NCI-H1048 (cell line): ENCODE measurements around the gene MTHFD1L.
"Not testable (repeated sequence)": the region's sequence is repeated elsewhere in the genome, so short reads cannot be mapped to it uniquely, and the experiment has no call there.

Experiments
- DNase-seq: peaks from one replicate; lab custom pipeline; 2025; lab: John Stamatoyannopoulos, UW

Gene MTHFD1L

DNA sequence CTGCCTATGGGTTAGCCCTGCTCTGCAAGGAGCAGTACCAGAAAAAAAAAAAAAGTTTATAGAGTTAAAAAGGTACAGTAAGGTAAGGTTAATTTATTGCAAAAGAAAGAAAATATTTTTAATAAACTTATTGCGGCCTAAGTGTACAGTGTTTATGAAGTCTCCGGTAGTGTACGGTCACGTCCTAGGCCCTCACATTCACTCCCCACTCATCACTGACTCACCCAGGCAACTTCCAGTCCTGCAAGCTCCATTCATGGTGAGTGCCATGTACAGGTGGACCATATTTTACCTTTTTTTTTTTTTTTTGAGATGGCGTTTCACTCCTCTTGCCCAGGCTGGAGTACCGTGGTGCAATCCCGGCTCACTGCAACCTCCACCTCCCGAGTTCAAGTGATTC lies 258.1 kb downstream of the MTHFD1L start:
- DNase-seq: not testable (repeated sequence)

DNA sequence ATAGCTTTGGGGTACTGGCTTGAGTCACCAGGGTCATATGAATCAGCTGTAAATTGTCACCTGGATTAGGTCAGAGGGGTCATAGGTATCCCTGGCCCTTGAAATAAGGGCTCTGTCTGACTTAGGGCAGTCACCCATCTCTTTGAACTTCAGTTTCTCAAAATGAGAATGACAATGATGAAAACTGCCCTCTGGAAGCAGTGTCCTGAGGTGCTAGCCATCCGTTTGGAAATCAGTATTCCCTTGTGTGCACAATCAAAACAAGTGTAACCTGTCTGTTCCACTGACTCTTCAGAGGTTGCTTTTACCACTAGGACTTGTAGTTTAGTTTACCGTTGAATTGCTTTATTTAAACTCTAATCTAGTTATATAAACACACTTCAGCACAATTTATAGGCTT lies 259.7 kb downstream of the MTHFD1L start:
- not testable (repeated sequence) for DNase-seq

DNA sequence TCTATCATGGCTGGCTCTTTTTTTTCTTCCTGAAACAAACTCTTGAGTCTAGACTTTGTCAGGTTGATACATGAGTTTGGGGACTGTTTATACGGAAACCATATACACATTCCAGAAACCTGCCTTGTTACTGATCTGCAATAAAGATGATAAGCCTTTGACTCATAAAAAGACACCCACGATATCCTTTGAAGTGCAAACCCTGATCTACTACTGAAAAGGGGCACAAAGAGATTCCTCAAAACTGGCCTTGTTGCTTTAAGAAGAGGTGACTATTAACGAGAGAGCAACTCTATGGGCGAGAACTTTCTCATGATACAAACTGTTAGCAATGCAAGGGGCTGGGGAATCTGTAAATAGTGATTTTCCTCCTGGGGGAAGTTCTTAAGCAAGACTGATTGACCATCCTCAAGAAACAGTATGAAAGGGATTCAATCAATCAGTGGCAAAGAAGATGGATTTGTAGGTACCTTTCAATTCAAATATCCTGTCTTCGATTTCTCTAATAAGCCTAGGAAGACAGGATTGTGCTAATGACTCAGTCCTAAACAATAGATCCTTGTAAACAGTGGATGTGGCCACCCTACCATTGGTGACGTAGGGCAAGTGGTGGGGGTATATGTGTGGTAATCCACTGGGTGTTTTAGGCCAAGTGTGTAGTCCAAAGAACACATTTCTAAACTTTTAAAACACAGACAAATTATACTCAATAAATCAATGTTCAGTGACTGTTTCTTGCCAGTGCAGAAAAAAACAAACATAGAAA lies 260.3 kb downstream of the MTHFD1L start:
- not testable (repeated sequence) for DNase-seq

DNA sequence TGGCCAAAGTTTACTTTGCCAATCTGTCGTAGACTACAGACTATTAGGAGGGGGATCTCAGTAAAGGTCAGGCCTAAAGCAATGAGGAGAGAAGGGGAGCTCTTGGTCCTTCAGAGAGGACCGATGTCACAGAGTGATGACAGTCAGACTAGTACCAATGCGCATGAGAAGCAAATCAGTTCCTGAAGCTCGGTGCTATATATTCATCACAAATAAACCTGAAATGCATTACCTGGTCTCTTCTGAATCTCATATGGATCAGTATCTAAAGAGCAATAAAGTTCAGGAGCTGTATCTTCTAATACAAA lies 260.9 kb downstream of the MTHFD1L start:
- not testable (repeated sequence) for DNase-seq

DNA sequence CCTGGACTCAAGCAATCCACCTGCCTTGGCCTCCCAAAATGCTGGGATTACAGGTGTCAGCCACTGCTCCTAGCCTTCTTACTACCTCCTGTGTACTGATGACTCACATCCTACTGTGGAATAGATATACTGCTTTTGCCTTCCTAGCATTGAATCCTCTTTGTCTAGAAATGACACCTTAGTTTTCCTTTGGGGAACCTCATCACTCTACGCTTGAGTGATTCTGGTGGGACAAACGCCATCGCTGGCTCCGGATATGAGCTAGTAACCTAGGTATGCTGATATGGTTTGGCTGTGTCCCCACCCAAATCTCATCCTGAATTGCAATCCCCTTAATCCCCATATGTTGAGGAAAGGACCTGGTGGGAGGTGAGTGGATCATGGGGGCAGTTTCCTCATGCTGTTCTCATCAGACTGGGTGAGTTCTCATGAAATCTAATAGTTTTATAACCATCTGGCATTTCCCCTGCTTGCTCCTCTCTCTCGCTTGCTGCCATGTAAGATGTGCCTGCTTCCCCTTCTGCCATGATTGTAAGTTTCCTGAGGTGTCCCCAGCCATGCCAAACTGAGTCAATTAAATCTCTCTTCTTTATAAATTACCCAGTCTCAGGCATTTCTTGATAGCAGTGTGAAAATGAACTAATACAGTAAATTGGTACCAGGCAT lies 261.8 kb downstream of the MTHFD1L start:
- not testable (repeated sequence) for DNase-seq

DNA sequence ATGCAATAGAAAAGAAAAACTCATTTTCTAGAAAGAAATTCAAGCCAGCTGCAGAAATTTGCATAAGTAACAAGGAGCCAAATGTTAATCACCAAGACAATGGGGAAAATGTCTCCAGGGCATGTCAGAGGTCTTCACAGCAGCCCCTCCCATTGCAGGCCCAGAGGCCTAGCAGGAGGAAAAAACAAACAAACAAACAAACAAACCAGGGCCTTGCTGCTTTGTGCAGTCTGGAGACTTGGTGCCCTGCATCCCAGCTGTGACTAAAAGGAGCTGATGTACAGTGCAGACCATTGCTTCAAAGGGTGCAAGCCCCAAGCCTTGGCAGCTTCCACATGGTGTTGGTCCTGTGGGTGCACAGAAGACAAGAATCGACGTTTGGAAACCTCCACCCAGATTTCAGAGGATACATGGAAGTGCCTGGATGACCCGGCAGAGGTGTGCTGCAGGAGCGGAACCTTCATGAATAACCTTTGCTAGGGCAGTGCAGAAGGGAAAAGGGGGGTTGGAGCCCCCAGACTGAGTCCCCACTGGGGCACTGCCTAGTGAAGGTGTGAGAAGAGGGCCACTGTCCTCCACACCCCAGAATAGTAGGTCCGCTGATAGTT lies 263.4 kb downstream of the MTHFD1L start:
- no peak for DNase-seq

DNA sequence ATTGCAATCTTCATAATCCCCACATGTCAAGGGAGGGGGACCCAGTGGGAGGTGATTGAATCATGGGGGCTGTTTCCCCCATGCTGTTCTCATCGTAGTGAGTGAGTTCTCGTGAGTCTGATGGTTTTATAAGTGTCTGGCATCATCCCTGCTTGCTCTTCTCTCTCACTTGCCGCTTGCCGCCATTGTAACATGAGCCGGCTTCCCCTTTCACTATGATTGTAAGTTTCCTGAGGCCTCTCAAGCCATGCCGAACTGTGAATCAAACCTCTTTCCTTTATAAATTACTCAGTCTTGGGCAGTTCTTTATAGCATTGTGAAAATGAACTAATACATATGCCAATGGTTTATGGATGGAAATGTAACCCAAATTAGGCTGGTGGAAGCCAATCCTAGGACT lies 264.8 kb downstream of the MTHFD1L start:
- no peak for DNase-seq

DNA sequence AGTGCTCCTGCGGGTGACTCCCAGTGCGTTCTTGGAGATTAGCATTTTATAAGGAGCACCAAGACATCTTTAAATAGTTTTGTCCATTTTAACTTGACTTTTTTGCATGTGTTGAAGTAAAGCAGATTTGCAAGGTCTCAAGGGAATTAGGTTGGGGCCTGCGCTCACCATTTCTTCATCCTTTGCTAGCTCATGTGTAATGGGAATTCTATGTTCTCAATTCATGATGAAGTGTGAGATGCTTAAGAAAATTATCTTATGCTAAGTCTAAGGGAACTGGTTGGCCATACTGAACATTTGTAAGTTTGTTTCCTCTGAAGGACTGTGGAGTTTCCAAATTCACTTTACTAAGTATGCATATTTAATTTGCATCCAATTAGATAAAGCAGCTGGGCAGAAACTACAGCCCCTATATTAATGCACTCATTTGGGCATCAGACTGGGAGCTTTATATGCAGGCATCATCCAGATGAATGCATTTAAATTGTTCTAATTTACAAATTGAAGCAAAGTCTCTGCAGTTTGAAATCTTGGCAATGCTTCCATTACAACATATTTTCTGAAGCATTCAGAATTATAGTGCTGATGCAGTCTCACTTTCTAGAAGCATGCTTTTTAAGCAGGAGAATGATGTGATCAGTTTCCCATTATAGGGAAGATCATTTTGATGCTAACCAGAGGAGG lies 266.0 kb downstream of the MTHFD1L start:
- DNase-seq: no peak

DNA sequence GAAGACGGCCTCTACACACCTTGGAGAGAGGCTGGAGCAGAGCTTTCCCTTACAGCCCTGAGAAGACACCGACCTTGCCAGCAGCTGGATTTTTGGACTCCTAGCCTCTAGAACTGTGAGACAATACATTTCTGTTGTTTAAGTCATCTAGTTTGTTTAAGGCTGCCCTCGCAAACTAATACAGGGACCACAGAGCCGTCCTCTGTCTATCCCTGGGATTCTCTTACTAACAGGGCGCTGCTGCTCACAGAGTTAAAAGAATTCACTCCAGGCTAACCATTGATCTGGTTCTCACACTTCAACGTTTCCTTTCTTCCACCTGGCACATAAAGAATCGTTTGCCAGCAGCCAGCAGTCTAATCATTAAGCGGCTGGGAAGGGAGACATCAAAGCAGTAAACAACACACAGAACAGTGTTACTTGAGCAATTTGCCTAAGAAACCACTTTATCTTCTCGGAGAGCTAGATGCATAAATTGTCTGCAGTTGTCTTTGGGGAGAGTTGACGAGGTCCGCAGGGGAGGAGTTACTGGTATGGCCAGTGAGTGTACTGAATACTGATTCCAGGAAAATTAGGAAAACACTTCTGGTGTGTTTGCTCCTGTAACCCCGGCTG lies 270.7 kb downstream of the MTHFD1L start:
- no peak for DNase-seq

DNA sequence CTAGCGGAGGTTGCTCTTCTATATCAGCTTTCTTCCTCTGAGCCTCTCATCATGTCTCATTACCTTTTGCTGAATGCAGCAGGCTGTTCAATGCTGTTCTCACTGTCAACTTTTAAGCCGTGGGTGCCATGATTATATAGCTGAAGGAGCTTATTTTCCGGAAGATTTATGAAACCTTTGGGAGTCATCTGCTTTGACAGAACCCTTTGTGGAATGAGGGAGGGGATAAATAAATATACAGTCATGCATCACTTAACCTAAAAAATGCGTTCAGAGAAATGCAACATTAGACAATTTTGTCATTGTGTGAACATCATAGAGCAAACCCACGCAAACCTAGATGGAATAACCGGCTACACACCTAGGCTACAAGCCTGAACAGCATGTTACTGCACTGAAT lies 272.0 kb downstream of the MTHFD1L start:
- DNase-seq: no peak

DNA sequence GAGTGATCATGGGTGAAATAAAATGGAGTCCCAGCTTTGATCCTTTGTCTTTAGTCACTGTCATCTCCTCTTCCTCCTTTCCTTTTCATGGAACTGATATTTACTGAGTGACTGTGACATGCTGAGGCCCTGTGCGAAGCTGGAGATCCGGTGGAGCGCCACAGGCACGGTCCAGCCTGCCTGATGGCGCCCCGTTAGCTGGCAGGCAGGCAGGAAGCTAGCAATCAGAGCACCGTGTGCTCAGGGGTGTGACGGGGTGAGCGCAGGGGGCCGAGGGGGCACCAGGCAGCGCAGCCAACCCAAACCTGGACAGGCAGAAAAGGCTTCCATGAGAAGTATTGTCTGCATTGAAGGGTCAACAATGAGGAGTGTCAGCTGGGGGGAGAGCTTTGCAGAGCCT lies 274.0 kb downstream of the MTHFD1L start:
- no peak for DNase-seq

DNA sequence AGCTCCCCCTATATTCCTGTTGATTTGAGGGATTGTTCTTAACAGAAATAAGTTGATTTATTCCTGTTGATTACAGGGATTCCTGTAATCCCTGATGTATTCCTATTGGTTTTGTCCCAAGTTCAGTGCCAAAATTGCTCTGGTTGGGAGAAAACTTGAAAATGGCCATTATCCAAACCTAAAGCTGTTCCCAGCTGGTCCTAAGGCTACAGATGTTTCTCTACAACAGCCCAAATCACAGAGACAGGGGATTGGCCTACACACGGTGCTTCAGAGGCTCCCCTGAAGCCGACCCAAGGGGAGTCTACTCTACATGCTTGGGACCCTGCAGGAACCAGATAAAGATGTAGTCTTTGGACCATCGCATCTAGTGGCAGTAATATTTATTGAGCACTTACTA lies 275.3 kb downstream of the MTHFD1L start:
- DNase-seq: no peak

DNA sequence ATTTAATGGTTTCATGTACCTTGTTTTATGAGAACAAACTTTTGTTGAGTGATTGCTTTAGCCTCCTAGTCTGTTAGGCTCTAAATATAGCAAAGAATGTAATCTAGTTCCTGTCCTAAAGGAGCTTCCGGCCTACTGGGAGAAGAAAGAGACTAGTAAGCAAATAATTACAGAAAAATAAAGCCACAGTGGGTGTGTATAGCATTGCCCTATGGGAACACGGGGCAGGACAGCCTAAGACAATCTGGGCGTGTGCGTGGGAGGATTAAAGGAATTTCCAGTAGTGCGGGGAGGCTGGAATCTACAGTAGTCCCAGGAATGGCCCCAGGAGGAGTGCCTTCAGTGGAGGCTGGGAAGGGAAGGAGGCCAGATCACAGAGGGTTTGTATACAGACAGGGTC lies 276.2 kb downstream of the MTHFD1L start:
- DNase-seq: no peak

DNA sequence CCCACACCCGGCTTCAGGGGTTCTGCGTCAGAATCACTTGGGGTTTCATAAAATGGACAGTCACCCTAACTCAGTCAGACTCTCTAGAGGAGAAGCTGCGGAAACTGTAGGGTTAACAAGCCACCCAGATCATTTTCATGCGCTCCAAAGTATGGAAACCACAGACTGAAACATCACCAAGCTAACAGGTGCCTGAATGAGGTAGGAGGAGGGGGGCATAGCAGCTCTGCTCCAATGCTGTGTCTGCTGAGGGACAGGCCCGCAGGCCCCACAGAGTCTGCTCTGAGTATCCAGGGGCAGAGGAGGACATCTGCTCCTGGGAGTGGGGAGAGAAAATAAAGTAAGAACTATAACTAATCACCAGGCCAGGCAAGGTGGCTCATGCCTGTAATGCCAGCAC lies 277.2 kb downstream of the MTHFD1L start:
- DNase-seq: no peak

DNA sequence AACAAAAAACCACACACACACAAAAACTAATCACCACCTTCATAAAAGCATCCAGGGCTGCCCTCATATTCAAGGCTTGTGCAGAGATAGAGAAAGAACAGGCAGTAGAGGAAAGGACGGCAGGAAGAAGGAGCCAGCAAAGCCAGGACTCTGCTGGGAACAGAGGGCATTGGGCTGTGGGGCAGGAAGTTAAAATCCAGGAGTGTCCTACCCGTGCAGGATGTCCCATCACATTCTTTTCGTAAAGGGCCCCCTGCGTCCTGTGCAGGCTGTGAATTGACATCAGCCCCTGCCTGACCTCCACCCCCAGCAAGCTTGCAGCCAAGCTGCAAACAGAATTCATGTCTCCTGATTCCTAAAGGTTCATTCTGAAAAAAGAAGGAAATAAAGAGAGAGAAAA lies 277.8 kb downstream of the MTHFD1L start:
- no peak for DNase-seq

DNA sequence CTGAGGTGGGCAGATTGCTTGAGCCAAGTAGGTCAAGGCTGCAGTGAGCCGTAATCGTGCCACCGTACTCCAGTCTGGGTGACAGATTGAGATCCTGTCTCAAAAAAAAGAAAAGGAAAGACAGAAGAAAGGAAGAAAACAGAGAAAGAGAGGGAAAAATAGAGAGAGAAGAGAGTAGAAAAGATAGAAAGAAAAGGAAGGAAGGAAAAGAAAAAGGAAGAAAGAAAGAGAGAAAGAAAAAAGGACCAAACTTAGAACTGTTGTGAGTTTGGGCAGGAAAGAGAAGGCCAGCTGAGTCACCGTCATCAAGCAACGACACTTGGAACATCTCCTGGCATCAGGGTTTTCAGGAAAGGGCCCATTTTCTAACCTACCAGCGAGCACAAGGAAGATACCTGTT lies 278.3 kb downstream of the MTHFD1L start:
- DNase-seq: no peak

DNA sequence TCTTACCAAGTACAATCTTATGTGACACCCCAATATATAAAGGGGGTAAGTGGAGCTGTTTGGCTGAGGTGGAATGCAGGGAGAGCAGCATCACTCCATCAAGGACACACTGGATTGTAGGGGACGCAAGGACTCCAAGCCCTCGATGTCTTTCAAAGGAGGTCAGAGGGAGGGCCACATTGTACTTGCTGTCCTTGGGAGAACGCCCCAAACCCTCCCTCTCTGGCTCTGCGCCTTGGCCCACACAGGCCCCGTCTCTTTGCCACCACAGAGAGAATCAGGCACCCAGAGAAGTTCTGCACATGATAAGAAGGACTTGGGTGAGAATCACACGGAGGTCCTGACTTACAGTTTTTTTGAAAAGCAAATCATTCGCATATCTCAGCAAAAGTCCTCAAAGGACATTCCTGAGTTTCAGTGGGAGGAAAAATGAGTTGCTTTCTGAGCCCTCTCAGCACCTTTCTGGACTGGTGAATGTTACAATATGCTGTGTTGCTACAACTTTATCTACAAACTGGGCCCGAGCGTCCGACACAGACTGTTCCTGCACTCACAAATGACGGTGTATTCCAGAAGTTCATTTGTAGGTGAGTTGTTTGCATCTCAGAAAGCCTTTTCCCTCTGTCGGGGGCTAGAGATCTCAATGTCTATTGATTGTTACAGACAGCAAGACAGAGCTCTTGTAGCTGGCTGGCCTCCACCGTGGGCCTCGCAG lies 281.8 kb downstream of the MTHFD1L start:
- no peak for DNase-seq

DNA sequence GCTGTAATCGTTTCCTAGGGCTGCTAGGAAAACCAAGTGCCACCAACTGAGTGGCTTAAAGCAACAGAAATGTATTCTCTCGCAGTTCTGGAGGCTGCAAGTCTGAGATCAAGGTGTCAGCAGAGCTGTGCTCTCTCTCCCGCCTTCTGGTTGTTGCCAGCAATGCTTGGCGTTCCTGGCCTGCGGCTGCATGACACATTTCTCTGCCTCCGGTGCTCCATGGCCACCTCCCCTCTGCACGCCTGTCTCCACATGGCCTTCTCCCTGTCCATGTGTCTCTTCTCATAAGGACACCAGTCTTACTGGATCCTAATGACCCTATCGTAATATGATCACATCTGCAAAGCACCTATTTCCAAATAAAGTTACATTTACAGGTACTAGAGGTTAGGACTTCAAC lies 282.6 kb downstream of the MTHFD1L start:
- no peak for DNase-seq

DNA sequence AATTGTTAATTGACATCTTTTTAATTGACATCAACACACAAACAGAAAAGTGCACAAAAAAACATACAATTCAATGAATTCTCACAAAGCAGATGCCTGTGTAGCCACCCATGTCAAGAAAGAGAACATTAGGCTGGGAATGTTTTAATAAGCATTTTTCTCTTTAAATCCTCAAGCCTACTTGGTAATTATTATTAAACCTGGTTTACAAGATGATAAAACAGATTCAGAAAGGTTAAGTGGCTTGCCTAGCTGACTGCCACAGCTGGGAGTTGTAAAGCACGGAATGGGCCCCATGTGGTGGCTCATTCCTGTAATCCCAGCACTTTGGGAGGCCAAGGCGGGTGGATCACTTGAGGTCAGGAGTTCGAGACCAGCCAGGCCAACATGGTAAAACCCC lies 284.3 kb downstream of the MTHFD1L start:
- DNase-seq: no peak
